ENCODE data around the gene RAD18.

The RAD18 gene

DNA sequence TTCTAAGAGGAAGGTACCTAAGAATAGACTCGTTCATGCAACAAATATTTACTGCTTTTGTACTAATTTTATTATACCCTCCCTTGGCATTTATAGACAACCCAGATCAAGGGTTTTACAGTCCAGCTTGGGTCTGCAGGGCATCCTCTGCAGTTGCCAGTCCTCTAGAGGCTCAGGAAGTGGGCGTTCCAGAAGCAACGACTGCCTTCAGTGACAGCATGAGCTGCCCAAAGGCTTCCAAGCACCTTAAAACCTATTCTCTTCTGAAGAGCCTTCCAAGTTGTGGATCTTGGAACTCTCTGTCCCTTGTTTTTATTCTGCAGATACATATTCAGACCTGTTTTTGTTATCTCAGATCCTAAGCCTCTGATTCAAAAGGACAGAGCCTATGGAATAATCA, 95.6 kb downstream of the RAD18 start:
- TF ChIP-seq, protein P1, sequence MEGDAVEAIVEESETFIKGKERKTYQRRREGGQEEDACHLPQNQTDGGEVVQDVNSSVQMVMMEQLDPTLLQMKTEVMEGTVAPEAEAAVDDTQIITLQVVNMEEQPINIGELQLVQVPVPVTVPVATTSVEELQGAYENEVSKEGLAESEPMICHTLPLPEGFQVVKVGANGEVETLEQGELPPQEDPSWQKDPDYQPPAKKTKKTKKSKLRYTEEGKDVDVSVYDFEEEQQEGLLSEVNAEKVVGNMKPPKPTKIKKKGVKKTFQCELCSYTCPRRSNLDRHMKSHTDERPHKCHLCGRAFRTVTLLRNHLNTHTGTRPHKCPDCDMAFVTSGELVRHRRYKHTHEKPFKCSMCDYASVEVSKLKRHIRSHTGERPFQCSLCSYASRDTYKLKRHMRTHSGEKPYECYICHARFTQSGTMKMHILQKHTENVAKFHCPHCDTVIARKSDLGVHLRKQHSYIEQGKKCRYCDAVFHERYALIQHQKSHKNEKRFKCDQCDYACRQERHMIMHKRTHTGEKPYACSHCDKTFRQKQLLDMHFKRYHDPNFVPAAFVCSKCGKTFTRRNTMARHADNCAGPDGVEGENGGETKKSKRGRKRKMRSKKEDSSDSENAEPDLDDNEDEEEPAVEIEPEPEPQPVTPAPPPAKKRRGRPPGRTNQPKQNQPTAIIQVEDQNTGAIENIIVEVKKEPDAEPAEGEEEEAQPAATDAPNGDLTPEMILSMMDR (IDR thresholded peaks at IDR 0.05; ENCODE audit: low read depth, low read length) = no peak
- no peak for DNase-seq (ENCODE audit: low read depth, low spot score)
- in situ Hi-C loops (cut with HindIII; ENCODE audit: low sequenced_read_pairs) = no loop called here
- H3K4me3 ChIP-seq (ENCODE audit: low read depth, low read length) = no peak overlapping the region

- in situ Hi-C loops (cut with HindIII; ENCODE audit: low sequenced_read_pairs) = no loop called here
- TF ChIP-seq, protein P1 (IDR thresholded peaks at IDR 0.05; ENCODE audit: low read depth, low read length) = no peak
- no peak overlapping the region for H3K4me3 ChIP-seq (ENCODE audit: low read depth, low read length)
- DNase-seq (ENCODE audit: low read depth, low spot score) = no peak
Observed at GRCh38 chr3:8865697-8866096, 97.6 kb downstream of the RAD18 start.

GRCh38 chr3:8864402-8865350, 98.6 kb downstream of the RAD18 start:
- TF ChIP-seq, protein P1 (IDR thresholded peaks at IDR 0.05; ENCODE audit: low read depth, low read length) = no peak
- DNase-seq (ENCODE audit: low read depth, low spot score) = no peak
- no peak overlapping the region for H3K4me3 ChIP-seq (ENCODE audit: low read depth, low read length)
- in situ Hi-C loops (cut with HindIII; ENCODE audit: low sequenced_read_pairs) = no loop called here

GRCh38 chr3:8863891-8864290, 99.4 kb downstream of the RAD18 start:
- TF ChIP-seq, protein P1 (IDR thresholded peaks at IDR 0.05; ENCODE audit: low read depth, low read length) = no peak
- DNase-seq (ENCODE audit: low read depth, low spot score) = no peak
- no peak overlapping the region for H3K4me3 ChIP-seq (ENCODE audit: low read depth, low read length)
- in situ Hi-C loops (cut with HindIII; ENCODE audit: low sequenced_read_pairs) = no loop called here

- no peak for DNase-seq (ENCODE audit: low read depth, low spot score)
- in situ Hi-C loops (cut with HindIII; ENCODE audit: low sequenced_read_pairs) = no loop called here
- H3K4me3 ChIP-seq (ENCODE audit: low read depth, low read length) = no peak overlapping the region
- TF ChIP-seq, protein P1 (IDR thresholded peaks at IDR 0.05; ENCODE audit: low read depth, low read length) = no peak
Observed at GRCh38 chr3:8857720-8858367, 105.4 kb downstream of the RAD18 start.

DNA sequence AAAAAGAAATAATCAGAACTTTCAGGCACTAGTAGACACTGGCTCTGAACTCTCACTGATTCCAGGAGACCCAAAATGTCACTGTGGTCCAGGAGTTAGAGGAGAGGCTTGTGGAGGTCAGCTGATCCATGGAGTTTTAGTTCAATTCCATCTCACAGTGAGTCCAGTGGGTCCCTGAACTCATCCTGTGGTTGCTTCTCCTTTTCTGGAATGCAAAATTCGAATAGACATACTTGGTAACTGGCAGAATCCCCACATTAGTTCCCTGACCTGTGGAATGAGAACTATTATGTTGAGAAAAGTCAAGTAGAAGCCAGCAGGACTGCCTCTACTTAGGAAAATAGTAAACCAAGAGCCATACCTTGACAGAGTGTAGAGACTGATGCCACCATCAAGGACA, 106.6 kb downstream of the RAD18 start:
- peak; percentile 69 for DNase-seq (ENCODE audit: low read depth, low spot score)
- in situ Hi-C loops (cut with HindIII; ENCODE audit: low sequenced_read_pairs) = no loop called here
- TF ChIP-seq, protein P1 (IDR thresholded peaks at IDR 0.05; ENCODE audit: low read depth, low read length) = no peak
- no peak overlapping the region for H3K4me3 ChIP-seq (ENCODE audit: low read depth, low read length)

All from astrocyte of the spinal cord (primary cell).